Upper lobe of left lung (tissue), 6 donors: ENCODE data around the gene VEPH1. TPM values are rescaled to one million over a fixed set of nuclear protein-coding genes. Genes with fewer than 3 reads are reported as not detected.

Experiments
- ATAC-seq, 2 donors: fragments of 200-7000 bp; cut with Tn5 transposase; one replicate each; pipeline ENCODE4 v1.9.1; 2022; ENCODE audit warnings: mild to moderate bottlenecking in 2 of 2, moderate library complexity in 2 of 2; ENCODE audit not compliant: low FRiP score in 2 of 2
- DNase-seq, 2 donors: peaks; one replicate each; pipeline ENCODE4 v3.0.0-alpha.2; 2019 to 2020
- H3K27ac ChIP-seq, 4 donors: fragments of 200-600 bp; sonication (generic); one replicate each; pipeline ENCODE4 v1.5.1; 2016 to 2019
- H3K27me3 ChIP-seq, 4 donors: fragments of 200-600 bp; sonication (generic); one replicate each; pipeline ENCODE4 v1.5.1; 2017 to 2019
- H3K36me3 ChIP-seq, 4 donors: fragments of 200-600 bp; sonication (generic); one replicate each; pipeline ENCODE4 v1.5.1; 2016 to 2019
- H3K4me1 ChIP-seq, 4 donors: fragments of 200-600 bp; sonication (generic); one replicate each; pipeline ENCODE4 v1.5.1; 2018 to 2019
- H3K4me3 ChIP-seq, 4 donors: fragments of 200-600 bp; sonication (generic); one replicate each; pipeline ENCODE4 v1.5.1; 2017 to 2019; ENCODE audit warnings: mild to moderate bottlenecking in 2 of 4, moderate library complexity in 1 of 4
- H3K9me3 ChIP-seq, 4 donors: fragments of 200-600 bp; sonication (generic); one replicate each; pipeline ENCODE4 v1.5.1; 2018 to 2019
- CTCF ChIP-seq, 6 experiments: fragments of 450-650 bp in 4 of 6; fragments of 200-600 bp in 2 of 6; sonication (generic) in 2 of 6; IDR thresholded peaks; one replicate each; pipeline ENCODE4 v1.5.1; 2016 to 2019; ENCODE audit warnings: antibody characterized with exemption in 6 of 6
- EP300 ChIP-seq, 4 donors: sonication (generic); formaldehyde crosslinking; IDR thresholded peaks; one replicate each; pipeline ENCODE4 v1.5.1; 2017; ENCODE audit warnings: antibody characterized with exemption in 4 of 4, control low read depth in 2 of 4
- POLR2A ChIP-seq, 4 donors: fragments of 450-650 bp; IDR thresholded peaks; one replicate each; pipeline ENCODE4 v1.5.1; 2016 to 2017; ENCODE audit warnings: antibody characterized with exemption in 4 of 4, mild to moderate bottlenecking in 2 of 4
- POLR2AphosphoS5 ChIP-seq, 2 donors: sonication (generic); formaldehyde crosslinking; IDR thresholded peaks; one replicate each; pipeline ENCODE4 v1.5.1; 2017; ENCODE audit warnings: antibody characterized with exemption in 2 of 2
- WGBS, 2 donors: methylation state at CpG; one replicate each; pipeline ENCODE4 v1.1.5; 2017 to 2018; 5-methylcytosine and 5-hydroxymethylcytosine counted together
- total RNA-seq, 6 donors: library from RNA; depleted of rRNA in 4 of 6; stranded (reverse); fragments of >200 nt in 4 of 6; gene quantifications; one replicate each; pipeline versions ENCODE4 v1.1.0 to v1.2.1, GENCODE V29; 2016 to 2021
- donor health status: DM: no; HTN: no; CAD: no; lungs with moderate emphysema.
- donor health status: DM: no; HTN: yes; CAD: no; lungs with severe emphysema.

The VEPH1 gene
- total RNA-seq, 6 donors from 2014 or later = 78.6 to 229 (median 178) TPM

DNA sequence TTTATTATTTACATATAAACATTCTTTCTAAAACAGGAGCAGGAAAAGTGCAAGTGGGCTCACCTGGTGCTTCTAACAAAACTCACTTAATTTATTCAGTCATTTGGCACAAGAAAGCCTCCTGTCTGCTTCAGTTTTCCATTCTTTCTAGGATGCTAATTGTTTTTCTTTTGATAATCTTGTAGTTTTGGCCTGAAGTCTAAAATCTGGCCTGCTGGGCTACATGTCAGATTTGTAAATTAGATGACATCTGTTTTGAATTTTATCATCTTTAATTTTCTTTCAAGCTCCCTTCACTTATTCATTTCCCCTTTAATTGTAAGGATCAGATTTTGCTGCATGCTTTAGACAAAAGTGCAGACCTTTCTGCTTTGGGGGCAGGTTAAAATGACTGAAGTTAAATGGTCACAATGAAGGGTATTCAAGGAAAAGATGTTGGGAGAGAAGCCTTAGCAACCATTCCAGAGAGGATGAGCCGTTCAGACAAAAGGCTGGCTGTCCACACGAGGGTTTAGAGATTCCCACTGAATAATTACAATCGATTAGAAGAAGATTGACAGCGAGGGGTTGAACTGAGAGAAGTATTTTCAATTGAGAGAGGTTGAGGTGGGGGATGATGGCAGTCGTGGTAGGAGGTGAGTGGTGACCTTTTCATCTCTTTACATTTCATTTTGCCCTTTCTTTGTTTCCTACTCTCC is 126.5 kb downstream of the VEPH1 start:
- TF ChIP-seq POLR2A (IDR thresholded peaks at IDR 0.05) (no peak), EP300 (IDR thresholded peaks at IDR 0.05) (no peak), CTCF (IDR thresholded peaks at IDR 0.05) (no peak), POLR2AphosphoS5 (IDR thresholded peaks at IDR 0.05) (no peak)
- no peaks in the 10 kb centered on the region for H3K27me3 ChIP-seq
- no peak for ATAC-seq
- no peaks in the 10 kb centered on the region for H3K4me1 ChIP-seq
- 66 to 85% methylated on average over 5 of the region's 5 CpGs for WGBS, 2 donors
- H3K4me3 ChIP-seq = no peak overlapping the region
- H3K9me3 ChIP-seq = no peaks in the 10 kb centered on the region
- DNase-seq = no peak
- H3K36me3 ChIP-seq = no peaks in the 10 kb centered on the region
- H3K27ac ChIP-seq = no peak overlapping the region

DNA sequence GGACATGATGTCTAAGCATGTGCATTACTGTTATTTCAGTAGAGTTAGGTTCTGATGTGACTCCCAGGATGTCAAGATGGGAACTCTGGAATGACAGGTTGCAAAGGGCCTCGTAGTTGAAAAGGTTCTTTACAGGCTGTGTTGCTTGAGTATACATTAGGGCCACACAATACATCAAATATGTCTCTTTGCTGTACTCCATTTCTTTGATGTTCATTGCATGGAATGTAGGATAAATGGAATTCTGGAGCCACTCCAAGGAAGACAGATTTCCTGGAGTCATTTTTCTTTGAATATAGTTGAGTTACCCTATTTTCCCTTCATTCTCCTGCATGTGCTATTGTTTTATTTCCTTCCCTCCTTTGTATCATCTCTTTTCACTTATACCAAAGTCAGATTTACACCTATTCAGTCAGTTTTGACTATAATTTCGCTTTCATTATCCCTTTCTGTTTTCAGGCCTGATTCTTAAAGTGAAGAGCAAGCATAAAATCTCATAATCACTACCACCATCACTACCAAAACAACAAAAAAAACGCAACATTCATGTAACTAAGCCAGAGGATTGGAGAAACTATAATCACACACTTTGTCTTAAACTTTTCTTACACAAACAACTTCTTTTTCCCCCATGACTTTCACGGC is 127.8 kb downstream of the VEPH1 start:
- WGBS, 2 donors = 66 to 80% methylated on average over 4 of the region's 4 CpGs
- Histone ChIP-seq H3K27ac (no peak overlapping the region), H3K4me1 (no peaks in the 10 kb centered on the region), H3K36me3 (no peaks in the 10 kb centered on the region), H3K9me3 (no peaks in the 10 kb centered on the region), H3K4me3 (no peak overlapping the region), H3K27me3 (no peaks in the 10 kb centered on the region)
- DNase-seq = no peak
- TF ChIP-seq EP300 (IDR thresholded peaks at IDR 0.05) (no peak), POLR2A (IDR thresholded peaks at IDR 0.05) (no peak), POLR2AphosphoS5 (IDR thresholded peaks at IDR 0.05) (no peak), CTCF (IDR thresholded peaks at IDR 0.05) (no peak)
- ATAC-seq = no peak

DNA sequence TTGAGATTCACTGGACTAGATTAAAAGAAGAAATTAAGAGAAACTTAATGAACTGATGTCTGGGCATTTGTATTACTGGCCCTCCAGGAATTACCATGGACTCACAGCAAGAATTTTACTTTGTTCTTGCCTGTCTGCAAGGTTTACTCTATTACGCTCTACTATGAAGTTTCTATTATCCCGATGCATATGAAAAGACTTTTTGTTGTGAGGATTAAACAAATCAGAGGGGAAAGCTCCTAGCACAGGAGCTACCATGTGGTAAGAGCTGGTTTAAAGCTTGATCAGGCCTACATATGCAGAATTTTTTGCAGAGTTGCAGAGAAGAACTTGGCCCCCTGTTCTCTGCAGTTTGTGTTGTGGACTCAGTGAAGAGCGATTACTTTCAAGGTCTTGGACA is 128.3 kb downstream of the VEPH1 start:
- Histone ChIP-seq H3K36me3 (no peaks in the 10 kb centered on the region), H3K27ac (no peak overlapping the region), H3K9me3 (no peaks in the 10 kb centered on the region), H3K27me3 (no peaks in the 10 kb centered on the region), H3K4me1 (no peaks in the 10 kb centered on the region), H3K4me3 (no peak overlapping the region)
- no peak for DNase-seq
- no peak for TF ChIP-seq EP300 (IDR thresholded peaks at IDR 0.05)
- no peak for TF ChIP-seq POLR2A (IDR thresholded peaks at IDR 0.05)
- no peak for TF ChIP-seq POLR2AphosphoS5 (IDR thresholded peaks at IDR 0.05)
- no peak for TF ChIP-seq CTCF (IDR thresholded peaks at IDR 0.05)
- WGBS, 2 donors = 95 to 100% methylated on average over 3 of the region's 3 CpGs
- no peak for ATAC-seq

- WGBS, 2 donors = 63 to 77% methylated on average over 6 of the region's 6 CpGs
- no peak for ATAC-seq
- Histone ChIP-seq H3K4me3 (no peak overlapping the region), H3K27ac (no peak overlapping the region), H3K27me3 (no peaks in the 10 kb centered on the region), H3K4me1 (no peaks in the 10 kb centered on the region), H3K9me3 (no peaks in the 10 kb centered on the region), H3K36me3 (no peaks in the 10 kb centered on the region)
- TF ChIP-seq EP300 (IDR thresholded peaks at IDR 0.05) (no peak), POLR2AphosphoS5 (IDR thresholded peaks at IDR 0.05) (no peak)
- DNase-seq = no peak
These were observed 129.4 kb downstream of the VEPH1 start for GRCh38 chr3:157373783-157374182.

GRCh38 chr3:157370867-157371266 is 132.3 kb downstream of the VEPH1 start:
- ATAC-seq (no peak), DNase-seq (no peak)
- no peak for TF ChIP-seq CTCF (IDR thresholded peaks at IDR 0.05)
- no peak for TF ChIP-seq POLR2AphosphoS5 (IDR thresholded peaks at IDR 0.05)
- TF ChIP-seq EP300 (IDR thresholded peaks at IDR 0.05) = no peak
- TF ChIP-seq POLR2A (IDR thresholded peaks at IDR 0.05) = no peak
- H3K4me1 ChIP-seq = no peaks in the 10 kb centered on the region
- H3K9me3 ChIP-seq = no peaks in the 10 kb centered on the region
- no peak overlapping the region for H3K4me3 ChIP-seq
- 46 to 97% methylated on average over 2 of the region's 2 CpGs for WGBS, 2 donors
- H3K27ac ChIP-seq = no peak overlapping the region
- no peaks in the 10 kb centered on the region for H3K27me3 ChIP-seq
- no peaks in the 10 kb centered on the region for H3K36me3 ChIP-seq
